PC-9 (cell line): ENCODE results near the gene ZNF474.

Source experiments
- CTCF ChIP-seq: fragments of 200-600 bp; sonication (generic); conservative IDR thresholded peaks from 2 replicates; pipeline ENCODE4 v1.6.1; 2017; ENCODE audit warnings: mixed run types, antibody characterized with exemption, mild to moderate bottlenecking, moderate library complexity
- EZH2 ChIP-seq: fragments of 200-600 bp; sonication (generic); IDR thresholded peaks from 2 replicates; pipeline ENCODE4 v1.8.0; 2017; ENCODE audit warnings: antibody characterized with exemption, low read depth

GRCh38 chr5:122142480-122143164 lies 13.3 kb downstream of the ZNF474 start:
- TF ChIP-seq CTCF: no peak
- no peak for TF ChIP-seq EZH2
